ENCODE data around the gene PPP1CA.

DNA sequence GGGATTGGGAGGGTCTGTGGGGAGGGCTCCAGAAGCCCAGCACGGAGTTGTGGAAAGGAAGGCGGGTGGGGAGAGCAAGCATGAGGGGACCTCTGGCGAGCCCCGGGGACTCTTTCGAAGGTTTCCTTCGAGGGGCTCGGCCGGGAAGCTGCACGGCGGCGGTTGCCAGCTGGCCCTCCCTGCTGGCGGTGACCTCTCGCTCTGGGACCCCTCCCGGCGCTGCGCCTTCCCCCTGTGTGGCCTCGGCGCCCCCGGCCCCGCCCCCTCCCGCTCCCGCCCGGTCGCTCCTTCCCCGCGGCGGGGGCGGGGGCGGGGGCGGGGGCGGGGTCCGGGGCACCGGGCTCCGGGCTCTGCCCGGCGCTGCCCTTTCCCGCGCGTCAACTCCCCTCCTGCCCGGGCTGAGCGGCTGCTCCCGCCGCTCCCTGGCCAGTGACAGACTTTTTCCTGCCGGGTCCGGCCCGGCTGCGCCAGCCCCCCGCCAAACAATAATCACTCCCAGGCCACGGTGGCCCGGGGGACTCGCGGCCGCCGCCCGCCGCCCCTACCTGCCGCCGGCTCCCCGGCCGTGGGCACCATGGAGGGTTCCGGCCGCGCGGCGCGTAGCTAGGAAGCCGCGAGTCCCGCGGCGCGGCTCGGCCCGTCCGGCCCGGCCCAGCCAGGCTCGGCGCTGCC is 29.2 kb downstream of the PPP1CA start:
- no peak for TF ChIP-seq POLR2A (IDR thresholded peaks at IDR 0.05; ENCODE audit: low read length)
- no peak for TF ChIP-seq GATA1 (IDR thresholded peaks at IDR 0.05; ENCODE audit: low read depth, low read length)

Data from erythroblast (primary cell).